SK-N-SH (cell line): ENCODE results near the gene THSD7B. TPM values are rescaled to one million over a fixed set of nuclear protein-coding genes. Genes with fewer than 3 reads are reported as not detected.
A peak's percentile ranks its signal among the peaks of the same experiment; 100 is the strongest.

Experiments used
- CTCF ChIA-PET: fragments of 300-600, 350-600 bp; formaldehyde crosslinking; extraction: SDS; loops from one replicate; lab custom pipeline; 2021; lab: Yijun Ruan, JAX
- POLR2A ChIA-PET: fragments of 350-600 bp; sonication (Branson Sonifier 250); formaldehyde crosslinking; extraction: SDS; loops from one replicate; lab custom pipeline; 2020; ENCODE audit warnings: antibody characterized with exemption, inconsistent platforms; lab: Yijun Ruan, JAX
- DNase-seq: peaks from one replicate; pipeline ENCODE4 v3.0.0; 2012
- H2AFZ ChIP-seq: fragments of 200-600 bp; sonication (generic); 2 replicates; pipeline ENCODE4 v1.8.1; 2016; ENCODE audit warnings: antibody characterized with exemption, mild to moderate bottlenecking, low read depth
- H3F3A ChIP-seq: fragments of 200-600 bp; sonication (generic); replicated peaks from 2 replicates; pipeline ENCODE3; 2016; ENCODE audit warnings: antibody characterized with exemption, mild to moderate bottlenecking; ENCODE audit not compliant: insufficient read depth
- H3K27ac ChIP-seq, 2 experiments: fragments of 200-500 bp in 1 of 2; fragments of 200-600 bp in 1 of 2; sonication (Bioruptor generic) in 1 of 2; sonication (generic), shearing (Covaris generic) in 1 of 2; 2 replicates each; pipeline versions ENCODE4 v1.5.1 to v1.6.1; 2014 to 2016; ENCODE audit warnings: low read depth in 2 of 2, inconsistent platforms in 1 of 2, low read length in 1 of 2, mild to moderate bottlenecking in 1 of 2, mixed read lengths in 1 of 2
- H3K27me3 ChIP-seq: fragments of 200-600 bp; sonication (generic), shearing (Covaris generic); 2 replicates; pipeline ENCODE4 v1.6.1; 2016; ENCODE audit warnings: mixed run types; ENCODE audit not compliant: insufficient read depth
- H3K36me3 ChIP-seq, 2 experiments: fragments of 200-500 bp in 1 of 2; fragments of 200-600 bp in 1 of 2; sonication (Bioruptor generic) in 1 of 2; sonication (generic) in 1 of 2; replicated peaks in 1 of 2; 2 replicates each; pipeline versions ENCODE3 to v1.5.1; 2014 to 2016; ENCODE audit warnings: low read length in 1 of 2, mild to moderate bottlenecking in 1 of 2; ENCODE audit not compliant: insufficient read depth in 2 of 2, control insufficient read depth in 1 of 2
- H3K4me1 ChIP-seq, 2 experiments: fragments of 200-500 bp in 1 of 2; fragments of 200-600 bp in 1 of 2; sonication (Bioruptor generic) in 1 of 2; sonication (generic), shearing (Covaris generic) in 1 of 2; 2 replicates each; pipeline versions ENCODE4 v1.5.1 to v1.6.1; 2014 to 2016; ENCODE audit warnings: low read depth in 1 of 2, low read length in 1 of 2, mixed run types in 1 of 2; ENCODE audit not compliant: insufficient read depth in 2 of 2, control insufficient read depth in 1 of 2
- H3K4me2 ChIP-seq: fragments of 200-600 bp; sonication (generic), shearing (Covaris generic); 2 replicates; pipeline ENCODE4 v1.6.1; 2017; ENCODE audit warnings: mixed run types
- H3K4me3 ChIP-seq, 2 experiments: fragments of 200-500 bp in 1 of 2; fragments of 200-600 bp in 1 of 2; sonication (Bioruptor generic) in 1 of 2; sonication (generic), shearing (Covaris generic) in 1 of 2; 2 replicates each; pipeline versions ENCODE4 v1.5.1 to v1.8.1; 2014 to 2016; ENCODE audit warnings: low read depth in 2 of 2, inconsistent platforms in 1 of 2, low read length in 1 of 2, mild to moderate bottlenecking in 1 of 2, mixed read lengths in 1 of 2, moderate library complexity in 1 of 2
- H3K79me2 ChIP-seq: fragments of 200-600 bp; sonication (generic); 2 replicates; pipeline ENCODE4 v1.8.1; 2017; ENCODE audit warnings: mild to moderate bottlenecking; ENCODE audit not compliant: insufficient read depth
- H3K9ac ChIP-seq: fragments of 200-600 bp; sonication (generic); 2 replicates; pipeline ENCODE4 v1.6.1; 2017; ENCODE audit warnings: mixed run types
- H3K9me2 ChIP-seq: fragments of 200-600 bp; sonication (generic); 2 replicates; pipeline ENCODE4 v1.6.1; 2017; ENCODE audit warnings: mixed run types
- H3K9me3 ChIP-seq: fragments of 200-600 bp; sonication (generic); 2 replicates; pipeline ENCODE4 v1.6.1; 2017; ENCODE audit warnings: mixed run types, mild to moderate bottlenecking, moderate library complexity
- H4K20me1 ChIP-seq: fragments of 200-600 bp; sonication (generic); 2 replicates; pipeline ENCODE4 v1.6.1; 2017; ENCODE audit warnings: mild to moderate bottlenecking, mixed run types; ENCODE audit not compliant: insufficient read depth
- EP300 ChIP-seq, 2 experiments: IDR thresholded peaks; 2 replicates each; pipeline versions ENCODE4 v1.4.0 to v1.6.1; 2012; ENCODE audit warnings: borderline replicate concordance in 1 of 2, low read depth in 1 of 2, low read length in 1 of 2
- EZH2phosphoT487 ChIP-seq: fragments of 200-600 bp; sonication (generic); IDR thresholded peaks from 2 replicates; pipeline ENCODE4 v1.6.1; 2017; ENCODE audit warnings: low read depth, mixed run types, mild to moderate bottlenecking, antibody characterized with exemption, moderate library complexity, borderline replicate concordance
- FOSL2 ChIP-seq: IDR thresholded peaks from 2 replicates; pipeline ENCODE4 v1.4.0; 2012; ENCODE audit warnings: low read depth, mild to moderate bottlenecking, moderate library complexity, borderline replicate concordance
- NRF1 ChIP-seq: IDR thresholded peaks from 2 replicates; pipeline ENCODE4 v1.6.1; 2012; ENCODE audit warnings: low read depth, mild to moderate bottlenecking, low read length
- RAD21 ChIP-seq: IDR thresholded peaks from 2 replicates; pipeline ENCODE4 v1.6.1; 2012; ENCODE audit warnings: mild to moderate bottlenecking, low read length
- RFX5 ChIP-seq: IDR thresholded peaks from 2 replicates; pipeline ENCODE4 v1.6.1; 2012; ENCODE audit warnings: mild to moderate bottlenecking, improper control_type of control experiment, low read length
- SMC3 ChIP-seq: IDR thresholded peaks from 2 replicates; pipeline ENCODE4 v1.6.1; 2012; ENCODE audit warnings: low read depth, low read length, improper control_type of control experiment
- WGBS: methylation state at CpG from one replicate; pipeline ENCODE4 v1.1.6; 2017; ENCODE audit warnings: low lambda C conversion rate; 5-methylcytosine and 5-hydroxymethylcytosine counted together
- polyA plus RNA-seq, 3 experiments: library from polyadenylated mRNA; depleted of rRNA; stranded (reverse); fragments of >200 nt; gene quantifications; 2 replicates each; pipeline ENCODE4 v1.2.3, GENCODE V29; 2012
- TF ChIP-seq, protein P1 (sequence below): IDR thresholded peaks from 2 replicates; pipeline ENCODE4 v1.6.1; 2012; ENCODE audit warnings: mild to moderate bottlenecking, low read depth, low read length, moderate library complexity
- TF ChIP-seq, protein P2 (sequence below): fragments of 150-350 bp; IDR thresholded peaks from 2 replicates; pipeline ENCODE4 v1.6.1; 2017; ENCODE audit warnings: antibody characterized with exemption, low read length, low read depth, borderline replicate concordance

THSD7B gene
- polyA plus RNA-seq, 1 of the 3 experiments (the other 2 are of a cell fraction) = not detected

DNA sequence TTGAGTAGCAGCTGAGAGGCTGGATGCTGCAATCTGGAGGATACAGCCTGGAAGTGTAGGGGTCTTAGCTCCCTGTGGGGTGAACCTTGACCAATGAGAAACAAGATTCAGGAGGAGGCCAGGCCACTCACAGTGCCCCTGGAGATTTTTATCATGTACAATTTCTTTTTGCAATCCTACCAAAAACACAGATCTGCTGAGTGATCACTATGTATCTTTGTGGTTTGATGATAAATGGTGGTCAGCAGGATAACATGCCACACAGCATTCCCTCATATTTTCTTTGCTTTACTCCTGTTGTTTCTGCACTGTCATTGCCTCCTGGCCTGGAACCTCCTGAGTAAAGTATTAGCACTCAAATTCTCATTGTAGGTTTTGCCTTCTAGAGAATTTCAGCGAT lies 357.9 kb downstream of the THSD7B start:
- H3K9me3 ChIP-seq = no peaks in the 10 kb centered on the region
- TF ChIP-seq SMC3 (no peak), RAD21 (no peak), RFX5 (no peak), EP300 (IDR thresholded peaks at IDR 0.05; ENCODE audit: borderline replicate concordance in 1 of 2, low read depth in 1 of 2, low read length in 1 of 2) (no peak), EZH2phosphoT487 (no peak)
- TF ChIP-seq, protein P1, sequence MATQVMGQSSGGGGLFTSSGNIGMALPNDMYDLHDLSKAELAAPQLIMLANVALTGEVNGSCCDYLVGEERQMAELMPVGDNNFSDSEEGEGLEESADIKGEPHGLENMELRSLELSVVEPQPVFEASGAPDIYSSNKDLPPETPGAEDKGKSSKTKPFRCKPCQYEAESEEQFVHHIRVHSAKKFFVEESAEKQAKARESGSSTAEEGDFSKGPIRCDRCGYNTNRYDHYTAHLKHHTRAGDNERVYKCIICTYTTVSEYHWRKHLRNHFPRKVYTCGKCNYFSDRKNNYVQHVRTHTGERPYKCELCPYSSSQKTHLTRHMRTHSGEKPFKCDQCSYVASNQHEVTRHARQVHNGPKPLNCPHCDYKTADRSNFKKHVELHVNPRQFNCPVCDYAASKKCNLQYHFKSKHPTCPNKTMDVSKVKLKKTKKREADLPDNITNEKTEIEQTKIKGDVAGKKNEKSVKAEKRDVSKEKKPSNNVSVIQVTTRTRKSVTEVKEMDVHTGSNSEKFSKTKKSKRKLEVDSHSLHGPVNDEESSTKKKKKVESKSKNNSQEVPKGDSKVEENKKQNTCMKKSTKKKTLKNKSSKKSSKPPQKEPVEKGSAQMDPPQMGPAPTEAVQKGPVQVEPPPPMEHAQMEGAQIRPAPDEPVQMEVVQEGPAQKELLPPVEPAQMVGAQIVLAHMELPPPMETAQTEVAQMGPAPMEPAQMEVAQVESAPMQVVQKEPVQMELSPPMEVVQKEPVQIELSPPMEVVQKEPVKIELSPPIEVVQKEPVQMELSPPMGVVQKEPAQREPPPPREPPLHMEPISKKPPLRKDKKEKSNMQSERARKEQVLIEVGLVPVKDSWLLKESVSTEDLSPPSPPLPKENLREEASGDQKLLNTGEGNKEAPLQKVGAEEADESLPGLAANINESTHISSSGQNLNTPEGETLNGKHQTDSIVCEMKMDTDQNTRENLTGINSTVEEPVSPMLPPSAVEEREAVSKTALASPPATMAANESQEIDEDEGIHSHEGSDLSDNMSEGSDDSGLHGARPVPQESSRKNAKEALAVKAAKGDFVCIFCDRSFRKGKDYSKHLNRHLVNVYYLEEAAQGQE = no peak
- TF ChIP-seq, all 33 proteins: peak for 0
- H3K9ac ChIP-seq = no peak overlapping the region
- no peaks in the 10 kb centered on the region for H3F3A ChIP-seq
- ChIA-PET POLR2A (no interaction called here), CTCF (no interaction called here)
- H3K4me2 ChIP-seq = no peak overlapping the region
- H3K27me3 ChIP-seq = no peaks in the 10 kb centered on the region
- no peak overlapping the region for H3K4me3 ChIP-seq
- no peaks in the 10 kb centered on the region for H3K79me2 ChIP-seq
- WGBS = 40% methylated on average over 1 of the region's 1 CpG
- no peaks in the 10 kb centered on the region for H3K4me1 ChIP-seq
- H3K27ac ChIP-seq = peak overlapping the region in 1 of 2 experiments; percentile 52; a peak in 2 of 4 replicates
- H3K9me2 ChIP-seq = no peaks in the 10 kb centered on the region
- H3K36me3 ChIP-seq = no peaks in the 10 kb centered on the region
- no peak for DNase-seq
- H2AFZ ChIP-seq = no peak overlapping the region
- H4K20me1 ChIP-seq = no peaks in the 10 kb centered on the region

DNA sequence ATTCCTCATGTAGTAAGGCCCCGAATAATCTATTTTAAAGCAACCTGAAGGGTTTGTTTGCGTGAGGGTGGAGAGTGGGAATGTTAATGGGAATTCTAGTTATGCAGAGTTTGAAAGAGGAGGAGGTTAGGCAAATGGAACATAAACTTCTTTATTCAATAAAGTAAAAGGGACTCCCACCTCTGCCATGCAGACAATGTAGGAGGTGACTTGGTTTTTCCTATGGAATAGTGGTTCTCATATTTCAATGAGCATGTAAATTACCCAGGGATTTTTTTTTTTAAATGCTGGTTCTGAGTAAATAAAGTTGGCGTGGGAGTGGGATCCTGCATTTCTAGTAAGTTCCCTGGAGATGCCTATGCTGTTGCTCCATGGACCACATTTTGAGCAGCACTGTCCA lies 367.9 kb downstream of the THSD7B start:
- CTCF ChIA-PET = no interaction called here
- DNase-seq = no peak
- TF ChIP-seq NRF1 (no peak), SMC3 (no peak), FOSL2 (no peak)
- TF ChIP-seq, protein P2, sequence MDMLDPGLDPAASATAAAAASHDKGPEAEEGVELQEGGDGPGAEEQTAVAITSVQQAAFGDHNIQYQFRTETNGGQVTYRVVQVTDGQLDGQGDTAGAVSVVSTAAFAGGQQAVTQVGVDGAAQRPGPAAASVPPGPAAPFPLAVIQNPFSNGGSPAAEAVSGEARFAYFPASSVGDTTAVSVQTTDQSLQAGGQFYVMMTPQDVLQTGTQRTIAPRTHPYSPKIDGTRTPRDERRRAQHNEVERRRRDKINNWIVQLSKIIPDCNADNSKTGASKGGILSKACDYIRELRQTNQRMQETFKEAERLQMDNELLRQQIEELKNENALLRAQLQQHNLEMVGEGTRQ = no peak
- TF ChIP-seq, all 33 proteins: peak for 0
- Histone ChIP-seq H3K27me3 (no peaks in the 10 kb centered on the region), H3K9ac (no peak overlapping the region), H3K4me1 (no peaks in the 10 kb centered on the region; a peak in 1 of 4 replicates), H3K4me3 (no peak overlapping the region), H3K36me3 (no peaks in the 10 kb centered on the region), H3K27ac (no peak overlapping the region), H3K9me2 (no peaks in the 10 kb centered on the region), H3K79me2 (no peaks in the 10 kb centered on the region), H3F3A (no peaks in the 10 kb centered on the region), H3K4me2 (no peak overlapping the region), H3K9me3 (no peaks in the 10 kb centered on the region), H4K20me1 (no peaks in the 10 kb centered on the region), H2AFZ (no peak overlapping the region)
- POLR2A ChIA-PET = no interaction called here
- WGBS = 45% methylated on average over 3 of the region's 3 CpGs
